ENCODE results near the gene TGIF2. TPM values are rescaled to one million over a fixed set of nuclear protein-coding genes. Genes with fewer than 3 reads are reported as not detected.

The TGIF2 gene
- polyA plus RNA-seq, 1 experiment = 12.2 TPM

- DNase-seq (ENCODE audit: low read depth, low spot score) = no peak
- POLR2A ChIA-PET = no interaction called here
- CTCF ChIA-PET = interaction anchor here (1.1 kb wide), 1 partner anchor 19 kb away, joined by 4 read pairs; the partner anchor contains the start of gene RAB5IF
- Histone ChIP-seq H3K27ac (ENCODE audit: low read depth, low read length) (no peak overlapping the region), H3K9me3 (ENCODE audit: control insufficient read depth, insufficient read depth, low read length) (no peaks in the 10 kb centered on the region), H3K27me3 (ENCODE audit: control insufficient read depth, insufficient read depth, low read length) (no peaks in the 10 kb centered on the region), H3K4me3 (ENCODE audit: low read depth, low read length) (no peak overlapping the region)
- TF ChIP-seq, protein P1, sequence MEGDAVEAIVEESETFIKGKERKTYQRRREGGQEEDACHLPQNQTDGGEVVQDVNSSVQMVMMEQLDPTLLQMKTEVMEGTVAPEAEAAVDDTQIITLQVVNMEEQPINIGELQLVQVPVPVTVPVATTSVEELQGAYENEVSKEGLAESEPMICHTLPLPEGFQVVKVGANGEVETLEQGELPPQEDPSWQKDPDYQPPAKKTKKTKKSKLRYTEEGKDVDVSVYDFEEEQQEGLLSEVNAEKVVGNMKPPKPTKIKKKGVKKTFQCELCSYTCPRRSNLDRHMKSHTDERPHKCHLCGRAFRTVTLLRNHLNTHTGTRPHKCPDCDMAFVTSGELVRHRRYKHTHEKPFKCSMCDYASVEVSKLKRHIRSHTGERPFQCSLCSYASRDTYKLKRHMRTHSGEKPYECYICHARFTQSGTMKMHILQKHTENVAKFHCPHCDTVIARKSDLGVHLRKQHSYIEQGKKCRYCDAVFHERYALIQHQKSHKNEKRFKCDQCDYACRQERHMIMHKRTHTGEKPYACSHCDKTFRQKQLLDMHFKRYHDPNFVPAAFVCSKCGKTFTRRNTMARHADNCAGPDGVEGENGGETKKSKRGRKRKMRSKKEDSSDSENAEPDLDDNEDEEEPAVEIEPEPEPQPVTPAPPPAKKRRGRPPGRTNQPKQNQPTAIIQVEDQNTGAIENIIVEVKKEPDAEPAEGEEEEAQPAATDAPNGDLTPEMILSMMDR (IDR thresholded peaks at IDR 0.05; ENCODE audit: low read depth, low read length) = no peak
Measured at GRCh38 chr20:36624944-36625324, 51.5 kb downstream of the TGIF2 start.

DNA sequence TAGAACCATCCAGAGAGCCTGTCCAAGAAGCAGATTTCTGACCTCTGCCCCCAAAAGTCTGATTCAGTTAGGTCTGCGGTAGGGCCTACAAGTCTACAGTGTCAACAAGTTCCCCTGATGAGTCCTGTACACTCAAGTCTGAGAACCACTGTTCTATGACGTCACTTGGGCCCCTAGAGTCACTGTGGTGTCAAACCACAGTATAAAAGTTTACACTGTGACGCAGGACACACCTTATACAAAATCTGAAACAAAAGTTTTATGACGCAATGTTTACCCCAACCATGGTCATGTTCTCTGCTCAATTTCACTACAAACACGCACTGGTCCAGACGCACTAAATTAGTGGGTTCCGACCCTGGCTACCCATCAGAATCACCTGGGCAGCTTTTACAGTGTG lies 54.7 kb downstream of the TGIF2 start:
- CTCF ChIA-PET = interaction anchor here (1.3 kb wide), 1 partner anchor 127 kb away, joined by 3 read pairs; no protein-coding TSS in a partner anchor
- POLR2A ChIA-PET = no interaction called here
- TF ChIP-seq, protein P1 (IDR thresholded peaks at IDR 0.05; ENCODE audit: low read depth, low read length) = no peak
- no peaks in the 10 kb centered on the region for H3K9me3 ChIP-seq (ENCODE audit: control insufficient read depth, insufficient read depth, low read length)
- no peak overlapping the region for H3K4me3 ChIP-seq (ENCODE audit: low read depth, low read length)
- no peak overlapping the region for H3K27ac ChIP-seq (ENCODE audit: low read depth, low read length)
- H3K27me3 ChIP-seq (ENCODE audit: control insufficient read depth, insufficient read depth, low read length) = no peaks in the 10 kb centered on the region
- no peak for DNase-seq (ENCODE audit: low read depth, low spot score)

- TF ChIP-seq, protein P1 (IDR thresholded peaks at IDR 0.05; ENCODE audit: low read depth, low read length) = no peak
- Histone ChIP-seq H3K4me3 (ENCODE audit: low read depth, low read length) (no peak overlapping the region), H3K27me3 (ENCODE audit: control insufficient read depth, insufficient read depth, low read length) (peaks cover 3% of the 10 kb centered on the region), H3K27ac (ENCODE audit: low read depth, low read length) (no peak overlapping the region), H3K9me3 (ENCODE audit: control insufficient read depth, insufficient read depth, low read length) (no peaks in the 10 kb centered on the region)
- no peak for DNase-seq (ENCODE audit: low read depth, low spot score)
- ChIA-PET CTCF (no interaction called here), POLR2A (no interaction called here)
Measured at GRCh38 chr20:36629719-36630681, 56.6 kb downstream of the TGIF2 start.

GRCh38 chr20:36631646-36632045 lies 58.2 kb downstream of the TGIF2 start:
- TF ChIP-seq, protein P1 (IDR thresholded peaks at IDR 0.05; ENCODE audit: low read depth, low read length) = no peak
- DNase-seq (ENCODE audit: low read depth, low spot score) = no peak
- H3K27me3 ChIP-seq (ENCODE audit: control insufficient read depth, insufficient read depth, low read length) = peaks cover 5% of the 10 kb centered on the region
- H3K4me3 ChIP-seq (ENCODE audit: low read depth, low read length) = no peak overlapping the region
- ChIA-PET POLR2A (no interaction called here), CTCF (no interaction called here)
- H3K27ac ChIP-seq (ENCODE audit: low read depth, low read length) = no peak overlapping the region
- no peaks in the 10 kb centered on the region for H3K9me3 ChIP-seq (ENCODE audit: control insufficient read depth, insufficient read depth, low read length)

DNA sequence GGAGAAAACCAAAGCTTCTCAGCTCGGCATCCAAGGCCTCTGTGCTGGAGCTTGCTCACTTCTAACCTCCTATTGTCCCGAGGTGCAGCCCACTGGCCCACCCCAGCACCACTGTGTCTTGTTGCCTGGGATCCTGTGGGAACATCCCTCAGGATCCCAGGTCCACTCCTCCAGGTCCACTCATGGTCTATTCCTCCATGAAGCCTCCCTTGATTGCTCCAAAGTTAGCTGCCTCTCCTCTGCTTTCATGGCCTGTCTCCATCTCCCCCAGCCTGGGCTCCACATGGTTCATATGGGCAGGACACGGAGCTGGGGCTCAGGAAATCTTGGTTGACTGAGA lies 58.7 kb downstream of the TGIF2 start:
- no peak for DNase-seq (ENCODE audit: low read depth, low spot score)
- no peak overlapping the region for H3K4me3 ChIP-seq (ENCODE audit: low read depth, low read length)
- peaks cover 5% of the 10 kb centered on the region for H3K27me3 ChIP-seq (ENCODE audit: control insufficient read depth, insufficient read depth, low read length)
- CTCF ChIA-PET = no interaction called here
- TF ChIP-seq, protein P1 (IDR thresholded peaks at IDR 0.05; ENCODE audit: low read depth, low read length) = no peak
- no peaks in the 10 kb centered on the region for H3K9me3 ChIP-seq (ENCODE audit: control insufficient read depth, insufficient read depth, low read length)
- POLR2A ChIA-PET = no interaction called here
- no peak overlapping the region for H3K27ac ChIP-seq (ENCODE audit: low read depth, low read length)

Measured in AG04450 (cell line).